Measurements from ENCODE around the gene PTRH1. TPM values are rescaled to one million over a fixed set of nuclear protein-coding genes. Genes with fewer than 3 reads are reported as not detected.

The PTRH1 gene
- total RNA-seq, 1 experiment from 2014 or later, result 16.9 TPM

GRCh38 chr9:127683723-127684122, 31.7 kb downstream of the PTRH1 start (continued):
- TF ChIP-seq NR3C1 (CRISPR knock-in tag; conservative IDR thresholded peaks at IDR 0.05; ENCODE audit: low read depth) (no peak), SMAD4 (CRISPR knock-in tag; IDR thresholded peaks at IDR 0.05) (no peak), TEAD1 (CRISPR knock-in tag; IDR thresholded peaks at IDR 0.05) (no peak), NR2C2 (CRISPR knock-in tag; IDR thresholded peaks at IDR 0.05) (no peak), USF1 (CRISPR knock-in tag; IDR thresholded peaks at IDR 0.05) (no peak), STAT6 (CRISPR knock-in tag; conservative IDR thresholded peaks at IDR 0.05; ENCODE audit: low read depth) (no peak), KAT7 (CRISPR knock-in tag; IDR thresholded peaks at IDR 0.05; ENCODE audit: borderline replicate concordance) (no peak)
- TF ChIP-seq, protein P1, sequence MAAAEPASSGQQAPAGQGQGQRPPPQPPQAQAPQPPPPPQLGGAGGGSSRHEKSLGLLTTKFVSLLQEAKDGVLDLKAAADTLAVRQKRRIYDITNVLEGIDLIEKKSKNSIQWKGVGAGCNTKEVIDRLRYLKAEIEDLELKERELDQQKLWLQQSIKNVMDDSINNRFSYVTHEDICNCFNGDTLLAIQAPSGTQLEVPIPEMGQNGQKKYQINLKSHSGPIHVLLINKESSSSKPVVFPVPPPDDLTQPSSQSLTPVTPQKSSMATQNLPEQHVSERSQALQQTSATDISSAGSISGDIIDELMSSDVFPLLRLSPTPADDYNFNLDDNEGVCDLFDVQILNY (CRISPR knock-in tag; IDR thresholded peaks at IDR 0.05), result no peak
- TF ChIP-seq, protein P2, sequence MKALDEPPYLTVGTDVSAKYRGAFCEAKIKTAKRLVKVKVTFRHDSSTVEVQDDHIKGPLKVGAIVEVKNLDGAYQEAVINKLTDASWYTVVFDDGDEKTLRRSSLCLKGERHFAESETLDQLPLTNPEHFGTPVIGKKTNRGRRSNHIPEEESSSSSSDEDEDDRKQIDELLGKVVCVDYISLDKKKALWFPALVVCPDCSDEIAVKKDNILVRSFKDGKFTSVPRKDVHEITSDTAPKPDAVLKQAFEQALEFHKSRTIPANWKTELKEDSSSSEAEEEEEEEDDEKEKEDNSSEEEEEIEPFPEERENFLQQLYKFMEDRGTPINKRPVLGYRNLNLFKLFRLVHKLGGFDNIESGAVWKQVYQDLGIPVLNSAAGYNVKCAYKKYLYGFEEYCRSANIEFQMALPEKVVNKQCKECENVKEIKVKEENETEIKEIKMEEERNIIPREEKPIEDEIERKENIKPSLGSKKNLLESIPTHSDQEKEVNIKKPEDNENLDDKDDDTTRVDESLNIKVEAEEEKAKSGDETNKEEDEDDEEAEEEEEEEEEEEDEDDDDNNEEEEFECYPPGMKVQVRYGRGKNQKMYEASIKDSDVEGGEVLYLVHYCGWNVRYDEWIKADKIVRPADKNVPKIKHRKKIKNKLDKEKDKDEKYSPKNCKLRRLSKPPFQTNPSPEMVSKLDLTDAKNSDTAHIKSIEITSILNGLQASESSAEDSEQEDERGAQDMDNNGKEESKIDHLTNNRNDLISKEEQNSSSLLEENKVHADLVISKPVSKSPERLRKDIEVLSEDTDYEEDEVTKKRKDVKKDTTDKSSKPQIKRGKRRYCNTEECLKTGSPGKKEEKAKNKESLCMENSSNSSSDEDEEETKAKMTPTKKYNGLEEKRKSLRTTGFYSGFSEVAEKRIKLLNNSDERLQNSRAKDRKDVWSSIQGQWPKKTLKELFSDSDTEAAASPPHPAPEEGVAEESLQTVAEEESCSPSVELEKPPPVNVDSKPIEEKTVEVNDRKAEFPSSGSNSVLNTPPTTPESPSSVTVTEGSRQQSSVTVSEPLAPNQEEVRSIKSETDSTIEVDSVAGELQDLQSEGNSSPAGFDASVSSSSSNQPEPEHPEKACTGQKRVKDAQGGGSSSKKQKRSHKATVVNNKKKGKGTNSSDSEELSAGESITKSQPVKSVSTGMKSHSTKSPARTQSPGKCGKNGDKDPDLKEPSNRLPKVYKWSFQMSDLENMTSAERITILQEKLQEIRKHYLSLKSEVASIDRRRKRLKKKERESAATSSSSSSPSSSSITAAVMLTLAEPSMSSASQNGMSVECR (CRISPR knock-in tag; IDR thresholded peaks at IDR 0.05; ENCODE audit: borderline replicate concordance), result no peak

GRCh38 chr9:127682351-127683136, 32.9 kb downstream of the PTRH1 start:
- Mint-ChIP-seq H3K4me1 (no peaks in the 10 kb centered on the region), H3K9me3 (no peaks in the 10 kb centered on the region), H3K27ac (no peak overlapping the region), H3K36me3 (peaks cover 18% of the 10 kb centered on the region; the same call in 1 of the 2 replicates), H3K4me3 (no peak overlapping the region), H3K27me3 (ENCODE audit: low read depth) (no peaks in the 10 kb centered on the region)
- no peak for DNase-seq (ENCODE audit: low spot score)
- ChIA-PET CTCF (interaction anchor here (0.9 to 1.0 kb wide), 2 partner anchors 49 to 52 kb away, joined by 3 read pairs; no protein-coding TSS in a partner anchor), POLR2A (no interaction called here)
- no peak for ATAC-seq
- no peak for TF ChIP-seq NR1H2 (CRISPR knock-in tag; IDR thresholded peaks at IDR 0.05)
- TF ChIP-seq ZNF396 (CRISPR knock-in tag; IDR thresholded peaks at IDR 0.05; ENCODE audit: borderline replicate concordance), result no peak
- no peak for TF ChIP-seq TEAD4 (CRISPR knock-in tag; IDR thresholded peaks at IDR 0.05)
- TF ChIP-seq, protein P3, sequence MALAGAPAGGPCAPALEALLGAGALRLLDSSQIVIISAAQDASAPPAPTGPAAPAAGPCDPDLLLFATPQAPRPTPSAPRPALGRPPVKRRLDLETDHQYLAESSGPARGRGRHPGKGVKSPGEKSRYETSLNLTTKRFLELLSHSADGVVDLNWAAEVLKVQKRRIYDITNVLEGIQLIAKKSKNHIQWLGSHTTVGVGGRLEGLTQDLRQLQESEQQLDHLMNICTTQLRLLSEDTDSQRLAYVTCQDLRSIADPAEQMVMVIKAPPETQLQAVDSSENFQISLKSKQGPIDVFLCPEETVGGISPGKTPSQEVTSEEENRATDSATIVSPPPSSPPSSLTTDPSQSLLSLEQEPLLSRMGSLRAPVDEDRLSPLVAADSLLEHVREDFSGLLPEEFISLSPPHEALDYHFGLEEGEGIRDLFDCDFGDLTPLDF (CRISPR knock-in tag; IDR thresholded peaks at IDR 0.05), result no peak
- no peak for TF ChIP-seq OVOL2 (CRISPR knock-in tag; IDR thresholded peaks at IDR 0.05; ENCODE audit: borderline replicate concordance)
- TF ChIP-seq RORB (CRISPR knock-in tag; IDR thresholded peaks at IDR 0.05), result no peak
- TF ChIP-seq MAX (CRISPR knock-in tag; IDR thresholded peaks at IDR 0.05), result no peak
- TF ChIP-seq, protein P4, sequence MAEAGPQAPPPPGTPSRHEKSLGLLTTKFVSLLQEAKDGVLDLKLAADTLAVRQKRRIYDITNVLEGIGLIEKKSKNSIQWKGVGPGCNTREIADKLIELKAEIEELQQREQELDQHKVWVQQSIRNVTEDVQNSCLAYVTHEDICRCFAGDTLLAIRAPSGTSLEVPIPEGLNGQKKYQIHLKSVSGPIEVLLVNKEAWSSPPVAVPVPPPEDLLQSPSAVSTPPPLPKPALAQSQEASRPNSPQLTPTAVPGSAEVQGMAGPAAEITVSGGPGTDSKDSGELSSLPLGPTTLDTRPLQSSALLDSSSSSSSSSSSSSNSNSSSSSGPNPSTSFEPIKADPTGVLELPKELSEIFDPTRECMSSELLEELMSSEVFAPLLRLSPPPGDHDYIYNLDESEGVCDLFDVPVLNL (CRISPR knock-in tag; IDR thresholded peaks at IDR 0.05; ENCODE audit: borderline replicate concordance, low read depth), result no peak
- no peak for TF ChIP-seq ESRRA (CRISPR knock-in tag; IDR thresholded peaks at IDR 0.05; ENCODE audit: borderline replicate concordance)
- TF ChIP-seq MXD4 (CRISPR knock-in tag; IDR thresholded peaks at IDR 0.05; ENCODE audit: borderline replicate concordance), result no peak
- TF ChIP-seq HMGA2 (CRISPR knock-in tag; IDR thresholded peaks at IDR 0.05), result no peak
- no peak for TF ChIP-seq IRF1 (CRISPR knock-in tag; IDR thresholded peaks at IDR 0.05)

All from WTC11 (cell line).